Body of pancreas (tissue), 4 donors: ENCODE measurements around the gene RCC2.

ENCODE experiments used
- CTCF ChIP-seq, 7 experiments: fragments of 450-650 bp in 4 of 7; fragments of 200-600 bp in 3 of 7; sonication (generic) in 3 of 7; IDR thresholded peaks; one replicate each; pipeline ENCODE4 v1.5.1; 2016 to 2019; ENCODE audit warnings: antibody characterized with exemption in 7 of 7
- POLR2A ChIP-seq, 3 donors: fragments of 450-650 bp; IDR thresholded peaks; one replicate each; pipeline ENCODE4 v1.6.1; 2016; ENCODE audit warnings: antibody characterized with exemption in 3 of 3, mild to moderate bottlenecking in 2 of 3

GRCh38 chr1:17440074-17440826 is 773 bp upstream of the RCC2 start:
- TF ChIP-seq CTCF (IDR thresholded peaks at IDR 0.05) (no peak), POLR2A (IDR thresholded peaks at IDR 0.05) (no peak)
